ENCODE data around the gene PLCH2. TPM values are rescaled to one million over a fixed set of nuclear protein-coding genes. Genes with fewer than 3 reads are reported as not detected.

PLCH2 gene
- total and polyA plus RNA-seq, 10 of the 15 experiments (the other 5 are each of a cell fraction or from before 2014, with no cell fraction given), result 0.03 to 0.73 (median 0.24) TPM; not detected in 3

DNA sequence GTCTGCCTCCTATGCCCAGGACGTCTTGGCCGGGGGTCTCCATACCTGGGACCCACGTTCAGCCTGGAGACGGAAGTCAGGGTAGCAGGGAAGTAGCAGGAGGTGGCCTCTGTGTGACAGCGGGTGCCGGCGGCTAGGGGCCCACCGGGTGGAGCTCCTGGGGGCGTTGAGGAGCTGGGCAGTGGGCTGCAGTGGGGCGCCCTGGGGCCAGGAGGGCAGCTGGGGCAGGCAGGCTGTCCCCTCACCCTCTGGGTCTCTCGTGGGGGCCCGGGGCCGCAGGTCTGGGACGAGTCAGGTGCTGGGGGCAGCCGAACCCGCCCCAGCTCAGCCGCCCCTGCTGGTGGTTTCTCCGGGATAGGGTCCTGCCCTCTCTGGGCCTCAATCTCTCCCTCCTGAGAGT lies 49.0 kb upstream of the PLCH2 start:
- intact Hi-C loops (cut with micrococcal nuclease; ENCODE audit: unreplicated experiment) (no loop called here), in situ Hi-C loops (cut with MboI) (no loop called here)
- Histone ChIP-seq H3K9me3 (replicated peaks; ENCODE audit: control insufficient read depth, insufficient read depth, low read length) (peaks cover 6% of the 10 kb centered on the region; the same call in 1 of the 3 replicates), H3K79me2 (ENCODE audit: control insufficient read depth, insufficient read depth, low read length) (no peaks in the 10 kb centered on the region), H3K27me3 (replicated peaks in 1 of 2; ENCODE audit: control insufficient read depth in 2 of 2, insufficient read depth in 2 of 2, low read length in 1 of 2) (no peaks in the 10 kb centered on the region), H3K4me1 (ENCODE audit: control insufficient read depth, insufficient read depth, low read length) (no peaks in the 10 kb centered on the region), H3K27ac (ENCODE audit: control insufficient read depth, insufficient read depth) (no peak overlapping the region), H3K36me3 (ENCODE audit: control insufficient read depth in 2 of 2, insufficient read depth in 2 of 2, low read length in 1 of 2) (no peaks in the 10 kb centered on the region), H3K4me2 (ENCODE audit: control insufficient read depth, insufficient read depth) (no peak overlapping the region), H4K20me1 (ENCODE audit: control insufficient read depth, insufficient read depth) (no peaks in the 10 kb centered on the region), H3K9ac (ENCODE audit: control insufficient read depth, insufficient read depth, low read length) (no peak overlapping the region), H3K4me3 (no peak overlapping the region), H2AFZ (ENCODE audit: control insufficient read depth, low read depth, low read length) (no peak overlapping the region)
- ATAC-seq (no peak), DNase-seq (ENCODE audit: low read depth, low spot score) (no peak), FAIRE-seq (no peak)
- WGBS (ENCODE audit: insufficient coverage, insufficient replicate concordance, low lambda C conversion rate, missing lambda C conversion rate), result 46% methylated on average over 17 of the region's 18 CpGs
- no TSS peak for BruUV-seq (replicated peaks)
- no peak for TF ChIP-seq NFXL1 (IDR thresholded peaks at IDR 0.05; ENCODE audit: borderline replicate concordance)
- TF ChIP-seq POU2F2 (IDR thresholded peaks at IDR 0.05; ENCODE audit: borderline replicate concordance, low read depth, low read length), result no peak
- no peak for TF ChIP-seq KLF5 (IDR thresholded peaks at IDR 0.05; ENCODE audit: partially characterized antibody)
- TF ChIP-seq TBL1XR1 (IDR thresholded peaks at IDR 0.05; ENCODE audit: low read depth, low read length), result no peak
- ChIA-PET CTCF (no interaction called here), SMC1A (ENCODE audit: uncharacterized antibody, unreplicated experiment) (no interaction called here), POLR2A (no interaction called here), RAD21 (ENCODE audit: unreplicated experiment) (no interaction called here)

DNA sequence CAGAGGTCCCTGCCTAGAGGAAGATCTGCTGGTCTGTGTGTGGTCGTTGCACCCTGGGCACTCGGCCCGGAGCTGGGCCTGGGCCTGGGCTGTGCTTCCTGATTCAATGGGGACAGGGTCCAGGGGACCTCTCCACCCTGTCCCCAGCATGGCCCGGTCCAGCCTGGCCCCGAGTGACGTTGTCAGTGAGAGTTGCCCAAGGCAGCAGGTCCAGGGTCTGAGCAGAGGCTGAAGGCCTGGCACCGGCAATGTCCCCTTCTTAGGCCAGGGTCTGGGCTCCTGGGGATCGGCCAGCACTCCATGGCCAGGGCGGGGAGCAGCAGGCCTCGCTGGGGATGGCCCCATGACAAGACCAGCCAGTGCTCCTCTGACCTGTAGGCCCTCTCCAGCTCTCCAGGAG lies 48.1 kb upstream of the PLCH2 start:
- CTCF ChIA-PET, result no interaction called here

More for the DNA sequence above, 48.1 kb upstream of the PLCH2 start:
- ATAC-seq, result no peak
- no peak overlapping the region for H3K27ac ChIP-seq (ENCODE audit: control insufficient read depth, insufficient read depth)
- TF ChIP-seq EZH2 (IDR thresholded peaks at IDR 0.05; ENCODE audit: borderline replicate concordance, control insufficient read depth, low read depth, low read length) (no peak), ZNF24 (IDR thresholded peaks at IDR 0.05) (no peak)
- TF ChIP-seq, protein P1, sequence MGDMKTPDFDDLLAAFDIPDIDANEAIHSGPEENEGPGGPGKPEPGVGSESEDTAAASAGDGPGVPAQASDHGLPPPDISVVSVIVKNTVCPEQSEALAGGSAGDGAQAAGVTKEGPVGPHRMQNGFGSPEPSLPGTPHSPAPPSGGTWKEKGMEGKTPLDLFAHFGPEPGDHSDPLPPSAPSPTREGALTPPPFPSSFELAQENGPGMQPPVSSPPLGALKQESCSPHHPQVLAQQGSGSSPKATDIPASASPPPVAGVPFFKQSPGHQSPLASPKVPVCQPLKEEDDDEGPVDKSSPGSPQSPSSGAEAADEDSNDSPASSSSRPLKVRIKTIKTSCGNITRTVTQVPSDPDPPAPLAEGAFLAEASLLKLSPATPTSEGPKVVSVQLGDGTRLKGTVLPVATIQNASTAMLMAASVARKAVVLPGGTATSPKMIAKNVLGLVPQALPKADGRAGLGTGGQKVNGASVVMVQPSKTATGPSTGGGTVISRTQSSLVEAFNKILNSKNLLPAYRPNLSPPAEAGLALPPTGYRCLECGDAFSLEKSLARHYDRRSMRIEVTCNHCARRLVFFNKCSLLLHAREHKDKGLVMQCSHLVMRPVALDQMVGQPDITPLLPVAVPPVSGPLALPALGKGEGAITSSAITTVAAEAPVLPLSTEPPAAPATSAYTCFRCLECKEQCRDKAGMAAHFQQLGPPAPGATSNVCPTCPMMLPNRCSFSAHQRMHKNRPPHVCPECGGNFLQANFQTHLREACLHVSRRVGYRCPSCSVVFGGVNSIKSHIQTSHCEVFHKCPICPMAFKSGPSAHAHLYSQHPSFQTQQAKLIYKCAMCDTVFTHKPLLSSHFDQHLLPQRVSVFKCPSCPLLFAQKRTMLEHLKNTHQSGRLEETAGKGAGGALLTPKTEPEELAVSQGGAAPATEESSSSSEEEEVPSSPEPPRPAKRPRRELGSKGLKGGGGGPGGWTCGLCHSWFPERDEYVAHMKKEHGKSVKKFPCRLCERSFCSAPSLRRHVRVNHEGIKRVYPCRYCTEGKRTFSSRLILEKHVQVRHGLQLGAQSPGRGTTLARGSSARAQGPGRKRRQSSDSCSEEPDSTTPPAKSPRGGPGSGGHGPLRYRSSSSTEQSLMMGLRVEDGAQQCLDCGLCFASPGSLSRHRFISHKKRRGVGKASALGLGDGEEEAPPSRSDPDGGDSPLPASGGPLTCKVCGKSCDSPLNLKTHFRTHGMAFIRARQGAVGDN (IDR thresholded peaks at IDR 0.05), result no peak
- no peak overlapping the region for H3K4me2 ChIP-seq (ENCODE audit: control insufficient read depth, insufficient read depth)
- H3K9me3 ChIP-seq (replicated peaks; ENCODE audit: control insufficient read depth, insufficient read depth, low read length), result peaks cover 6% of the 10 kb centered on the region; the same call in 1 of the 3 replicates
- DNase-seq (ENCODE audit: low read depth, low spot score), result no peak
- FAIRE-seq, result no peak
- intact Hi-C loops (cut with micrococcal nuclease; ENCODE audit: unreplicated experiment) (no loop called here), in situ Hi-C loops (cut with MboI) (no loop called here)
- no peaks in the 10 kb centered on the region; a peak in 1 of 4 replicates for H3K27me3 ChIP-seq (replicated peaks in 1 of 2; ENCODE audit: control insufficient read depth in 2 of 2, insufficient read depth in 2 of 2, low read length in 1 of 2)
- ChIA-PET SMC1A (ENCODE audit: uncharacterized antibody, unreplicated experiment) (no interaction called here), POLR2A (no interaction called here), RAD21 (ENCODE audit: unreplicated experiment) (no interaction called here)
- H4K20me1 ChIP-seq (ENCODE audit: control insufficient read depth, insufficient read depth), result no peaks in the 10 kb centered on the region
- H3K9ac ChIP-seq (ENCODE audit: control insufficient read depth, insufficient read depth, low read length), result no peak overlapping the region
- no peaks in the 10 kb centered on the region for H3K4me1 ChIP-seq (ENCODE audit: control insufficient read depth, insufficient read depth, low read length)
- 34% methylated on average over 10 of the region's 10 CpGs for WGBS (ENCODE audit: insufficient coverage, insufficient replicate concordance, low lambda C conversion rate, missing lambda C conversion rate)
- H2AFZ ChIP-seq (ENCODE audit: control insufficient read depth, low read depth, low read length), result no peak overlapping the region
- H3K79me2 ChIP-seq (ENCODE audit: control insufficient read depth, insufficient read depth, low read length), result no peaks in the 10 kb centered on the region
- H3K36me3 ChIP-seq (ENCODE audit: control insufficient read depth in 2 of 2, insufficient read depth in 2 of 2, low read length in 1 of 2), result no peaks in the 10 kb centered on the region
- H3K4me3 ChIP-seq, result no peak overlapping the region
- BruUV-seq (replicated peaks), result no TSS peak

Data from GM12878 (cell line).